Spleen (tissue), 7 donors: ENCODE measurements around the gene YES1.

Experiments used
- CTCF ChIP-seq, 11 experiments: fragments of 200-600 bp in 7 of 11; fragments of 450-650 bp in 4 of 11; sonication (generic) in 4 of 11; IDR thresholded peaks in 8 of 11; conservative IDR thresholded peaks in 3 of 11; 1 replicate in 7 of 11; 2 replicates in 4 of 11; pipeline versions ENCODE4 v1.4.0 to v1.8.0; 2016 to 2021; ENCODE audit warnings: antibody characterized with exemption in 11 of 11, inconsistent platforms in 4 of 11, mild to moderate bottlenecking in 1 of 11
- POLR2A ChIP-seq, 3 donors: fragments of 450-650 bp; IDR thresholded peaks; one replicate each; pipeline ENCODE4 v1.5.1; 2017; ENCODE audit warnings: antibody characterized with exemption in 3 of 3, mild to moderate bottlenecking in 1 of 3
- donor health status: DM: no; HTN: no; CAD: no; lungs with moderate emphysema.
- donor health status: DM: no; HTN: no; CAD: no.
- donor health status: DM: no; HTN: no; CAD: no.

GRCh38 chr18:805755-806110 lies 6.3 kb downstream of the YES1 start:
- no peak for TF ChIP-seq CTCF (IDR thresholded peaks at IDR 0.05 in 8 of 11, conservative IDR thresholded peaks at IDR 0.05 in 3 of 11)
- TF ChIP-seq POLR2A (IDR thresholded peaks at IDR 0.05): no peak
